ENCODE data around the gene FGF1. TPM values are rescaled to one million over a fixed set of nuclear protein-coding genes. Genes with fewer than 3 reads are reported as not detected.

Gene FGF1
- total RNA-seq, 2 experiments from 2014 or later: not detected

GRCh38 chr5:142644127-142644526, 41.8 kb downstream of the FGF1 start:
- Mint-ChIP-seq H3K4me1 (ENCODE audit: low read depth) (no peaks in the 10 kb centered on the region), H3K27ac (no peak overlapping the region), H3K27me3 (peaks cover 15% of the 10 kb centered on the region), H3K36me3 (ENCODE audit: low read depth) (no peaks in the 10 kb centered on the region), H3K9me3 (no peaks in the 10 kb centered on the region), H3K4me3 (no peak overlapping the region)
- POLR2A ChIA-PET: no interaction called here
- no peak for TF ChIP-seq CTCF (IDR thresholded peaks at IDR 0.05)
- Histone ChIP-seq H3K9me3 (ENCODE audit: control insufficient read depth in 1 of 2, insufficient read depth in 1 of 2, low read length in 2 of 2) (no peaks in the 10 kb centered on the region), H3K27me3 (ENCODE audit: control insufficient read depth in 1 of 2, insufficient read depth in 2 of 2, low read length in 2 of 2) (peaks cover 0 to 2% of the 10 kb centered on the region in 2 experiments), H3K4me3 (ENCODE audit: low read length) (no peak overlapping the region), H3K27ac (ENCODE audit: low read depth in 1 of 2, low read length in 2 of 2) (no peak overlapping the region), H3K36me3 (ENCODE audit: insufficient read depth, low read length) (no peaks in the 10 kb centered on the region), H3K4me1 (ENCODE audit: insufficient read depth, low read length) (no peaks in the 10 kb centered on the region)
- ATAC-seq (ENCODE audit: poor library complexity) (no peak), DNase-seq (no peak)
- CTCF ChIA-PET: interaction anchor here (2.6 kb wide), 1 partner anchor 11 kb away, joined by 7 read pairs; no protein-coding TSS in a partner anchor
- intact Hi-C loops (cut with DNase I, micrococcal nuclease): no loop called here

GRCh38 chr5:142643634-142644033, 42.3 kb downstream of the FGF1 start:
- Histone ChIP-seq H3K4me1 (ENCODE audit: insufficient read depth, low read length) (no peaks in the 10 kb centered on the region), H3K4me3 (ENCODE audit: low read length) (no peak overlapping the region), H3K27ac (ENCODE audit: low read depth in 1 of 2, low read length in 2 of 2) (no peak overlapping the region), H3K27me3 (ENCODE audit: control insufficient read depth in 1 of 2, insufficient read depth in 2 of 2, low read length in 2 of 2) (peaks cover 0 to 2% of the 10 kb centered on the region in 2 experiments), H3K36me3 (ENCODE audit: insufficient read depth, low read length) (no peaks in the 10 kb centered on the region), H3K9me3 (ENCODE audit: control insufficient read depth in 1 of 2, insufficient read depth in 1 of 2, low read length in 2 of 2) (no peaks in the 10 kb centered on the region)
- DNase-seq (no peak), ATAC-seq (ENCODE audit: poor library complexity) (no peak)
- TF ChIP-seq CTCF (IDR thresholded peaks at IDR 0.05): no peak
- Mint-ChIP-seq H3K27me3 (peaks cover 15% of the 10 kb centered on the region), H3K9me3 (no peaks in the 10 kb centered on the region), H3K36me3 (ENCODE audit: low read depth) (no peaks in the 10 kb centered on the region), H3K4me3 (no peak overlapping the region), H3K4me1 (ENCODE audit: low read depth) (no peaks in the 10 kb centered on the region), H3K27ac (no peak overlapping the region)
- CTCF ChIA-PET: interaction anchor here (2.6 kb wide), 1 partner anchor 12 kb away, joined by 7 read pairs; no protein-coding TSS in a partner anchor
- intact Hi-C loops (cut with DNase I, micrococcal nuclease): no loop called here
- POLR2A ChIA-PET: no interaction called here

- Mint-ChIP-seq H3K4me1 (ENCODE audit: low read depth) (no peaks in the 10 kb centered on the region), H3K27ac (no peak overlapping the region), H3K27me3 (peaks cover 26% of the 10 kb centered on the region), H3K9me3 (no peaks in the 10 kb centered on the region), H3K36me3 (ENCODE audit: low read depth) (no peaks in the 10 kb centered on the region), H3K4me3 (no peak overlapping the region)
- Histone ChIP-seq H3K27ac (ENCODE audit: low read depth in 1 of 2, low read length in 2 of 2) (no peak overlapping the region), H3K4me1 (ENCODE audit: insufficient read depth, low read length) (no peaks in the 10 kb centered on the region), H3K4me3 (ENCODE audit: low read length) (no peak overlapping the region), H3K9me3 (ENCODE audit: control insufficient read depth in 1 of 2, insufficient read depth in 1 of 2, low read length in 2 of 2) (no peaks in the 10 kb centered on the region), H3K27me3 (ENCODE audit: control insufficient read depth in 1 of 2, insufficient read depth in 2 of 2, low read length in 2 of 2) (peaks cover 0 to 2% of the 10 kb centered on the region in 2 experiments), H3K36me3 (ENCODE audit: insufficient read depth, low read length) (no peaks in the 10 kb centered on the region)
- no peak for TF ChIP-seq CTCF (IDR thresholded peaks at IDR 0.05)
- no peak for DNase-seq
- CTCF ChIA-PET: interaction anchor here (2.6 kb wide), 1 partner anchor 13 kb away, joined by 7 read pairs; no protein-coding TSS in a partner anchor
- POLR2A ChIA-PET: no interaction called here
- ATAC-seq (ENCODE audit: poor library complexity): no peak
- intact Hi-C loops (cut with DNase I, micrococcal nuclease): no loop called here
Measured at GRCh38 chr5:142642427-142642826, 43.5 kb downstream of the FGF1 start.
